GM21360 (cell line): ENCODE results near the gene FRRS1L.

ENCODE experiments used
- ATAC-seq: cut with Tn5 transposase; IDR thresholded peaks from one replicate; pipeline ENCODE4 v1.9.1; 2021; ENCODE audit warnings: mild to moderate bottlenecking, moderate library complexity; ENCODE audit not compliant: unreplicated experiment

FRRS1L gene

DNA sequence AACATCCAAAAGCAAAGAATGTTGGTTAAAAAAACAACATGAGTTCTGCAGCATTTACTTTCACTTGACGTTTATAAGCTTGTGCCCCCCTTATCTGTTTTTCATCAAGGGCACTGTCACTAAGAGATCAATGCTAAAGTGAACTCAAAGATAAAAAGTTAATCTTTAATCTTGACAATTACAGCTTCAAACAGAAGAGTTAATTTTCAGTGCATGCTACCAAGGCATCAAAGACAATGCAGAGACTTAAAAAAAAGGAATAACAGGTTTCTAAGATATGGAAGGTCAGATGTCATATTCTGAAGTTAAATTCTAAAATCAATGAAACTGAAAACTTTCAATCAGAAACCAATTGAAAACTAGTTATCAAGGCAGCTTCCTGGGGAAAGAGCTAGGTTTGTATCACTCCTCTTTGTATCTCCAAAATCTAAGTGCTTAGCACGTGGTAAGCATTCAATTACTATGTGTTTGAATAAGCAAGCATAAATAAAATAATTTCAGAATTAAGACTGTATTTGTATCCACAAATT lies 84.9 kb downstream of the FRRS1L start:
- no peak for ATAC-seq
